COLO668 (cell line): ENCODE data around the gene FAM222A.

Source experiments
- DNase-seq: peaks from one replicate; lab custom pipeline; 2025; ENCODE audit not compliant: unreplicated experiment; lab: John Stamatoyannopoulos, UW

Gene FAM222A

GRCh38 chr12:109713187-109714070 lies at the start of gene FAM222A:
TSS of gene FAM222A (plus strand) at chr12:109713825. CDS start at chr12:109744147, 30,322 bp downstream.
- peak; percentile 99 for DNase-seq

- no peak for DNase-seq
These were observed 49.2 kb upstream of the FAM222A start for GRCh38 chr12:109664402-109664801.

GRCh38 chr12:109666068-109666467 lies 47.6 kb upstream of the FAM222A start:
- no peak for DNase-seq

DNA sequence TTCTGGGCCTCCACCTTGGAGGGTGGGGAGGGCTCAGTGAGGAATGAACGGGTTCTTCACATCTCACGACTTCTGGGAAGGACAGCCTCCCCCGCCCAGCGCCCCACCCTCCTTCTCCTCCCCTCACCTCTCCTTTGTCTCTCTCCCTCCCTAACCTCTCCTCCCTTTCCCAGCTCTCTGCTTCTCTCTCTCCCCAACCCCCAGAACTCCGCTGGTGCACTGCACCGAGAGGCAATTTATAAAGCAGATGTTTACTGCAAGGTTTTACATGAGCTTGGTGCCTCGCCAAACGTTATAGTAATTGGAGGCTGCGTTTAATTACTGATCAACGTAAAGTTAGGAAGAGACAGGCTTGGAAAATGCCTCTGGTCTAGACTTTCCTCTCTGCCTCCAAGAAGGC lies 42.9 kb upstream of the FAM222A start:
- DNase-seq = no peak

- no peak for DNase-seq
These were observed 42.1 kb upstream of the FAM222A start for GRCh38 chr12:109671502-109671901.

GRCh38 chr12:109673379-109673778 lies 40.2 kb upstream of the FAM222A start:
- no peak for DNase-seq

DNA sequence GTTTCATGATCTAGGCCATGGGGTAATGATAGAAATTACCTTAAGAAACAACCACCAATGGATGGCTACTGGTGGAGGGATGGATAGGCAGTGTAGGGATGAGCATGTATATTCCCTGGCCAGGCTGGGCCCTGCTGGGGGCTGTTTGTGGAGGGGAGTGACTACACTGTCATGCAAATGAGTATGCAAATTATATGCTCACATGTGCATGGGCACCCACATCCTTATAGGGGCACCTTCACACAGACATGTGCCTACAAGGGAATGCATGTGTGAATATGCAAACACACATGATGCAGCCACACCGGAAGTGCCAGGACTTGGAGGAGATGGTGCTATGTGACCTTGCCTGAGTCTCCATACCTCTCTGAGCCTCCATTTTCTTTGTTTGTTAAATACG lies 39.7 kb upstream of the FAM222A start:
- DNase-seq = no peak

DNA sequence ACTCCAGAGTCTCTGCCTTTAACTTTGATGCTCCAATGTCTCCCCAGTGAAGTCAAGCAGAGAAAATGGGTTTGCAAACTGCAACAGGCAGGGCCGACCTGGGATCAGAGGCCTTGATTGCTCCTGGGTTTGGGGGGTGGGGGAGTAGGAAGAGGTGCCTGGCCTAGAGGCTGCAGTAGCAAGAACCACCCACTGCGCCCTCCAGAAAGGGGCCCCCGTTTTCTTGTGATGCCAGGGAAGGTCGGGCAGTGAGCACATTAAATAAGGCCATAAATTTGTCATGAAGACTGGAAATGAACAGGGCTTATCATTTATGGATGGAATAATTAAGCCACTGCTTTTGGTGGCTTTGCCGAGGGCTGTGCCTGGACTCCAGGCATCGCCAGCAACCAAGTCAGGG lies 38.2 kb upstream of the FAM222A start:
- DNase-seq = no peak

GRCh38 chr12:109677279-109677691 lies 36.3 kb upstream of the FAM222A start:
- DNase-seq = peak; percentile 37

- no peak for DNase-seq
These were observed 34.9 kb upstream of the FAM222A start for GRCh38 chr12:109678719-109679118.

GRCh38 chr12:109679501-109680263 lies 33.9 kb upstream of the FAM222A start:
- DNase-seq = peak; percentile 96

DNA sequence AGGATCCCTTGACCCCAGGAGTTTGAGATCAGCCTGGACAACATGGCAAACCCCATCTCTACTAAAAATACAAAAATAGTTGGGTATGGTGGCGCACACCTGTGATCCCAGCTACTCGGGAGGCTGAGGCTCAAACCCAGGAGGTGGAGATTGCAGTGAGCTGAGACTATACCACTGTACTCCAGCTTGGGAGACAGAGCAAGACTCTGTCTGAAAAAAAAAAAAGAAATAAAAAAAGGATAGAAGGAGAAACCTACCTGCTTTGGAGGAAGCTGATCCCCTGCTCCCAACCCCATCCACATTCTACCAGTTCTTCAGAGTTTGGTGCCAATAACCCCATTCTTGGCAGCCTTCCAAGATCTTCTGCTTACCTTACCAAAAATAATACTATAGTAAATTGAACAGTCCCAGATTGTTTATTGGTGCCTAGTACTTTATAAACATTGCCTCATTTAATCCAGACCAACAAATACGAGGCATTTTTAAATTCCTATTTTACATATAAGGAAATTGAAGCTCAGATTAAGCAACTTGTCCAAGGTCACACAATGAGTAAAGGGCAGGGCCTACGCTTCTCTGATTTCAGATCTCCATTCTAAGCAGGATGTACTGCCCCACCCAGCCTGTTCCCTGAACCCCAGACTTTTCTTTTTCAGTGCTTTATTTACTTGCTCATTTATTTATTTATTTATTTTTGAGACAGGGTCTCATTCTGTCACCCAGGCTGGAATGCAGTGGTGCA lies 33.2 kb upstream of the FAM222A start:
- DNase-seq = peak; percentile 57

DNA sequence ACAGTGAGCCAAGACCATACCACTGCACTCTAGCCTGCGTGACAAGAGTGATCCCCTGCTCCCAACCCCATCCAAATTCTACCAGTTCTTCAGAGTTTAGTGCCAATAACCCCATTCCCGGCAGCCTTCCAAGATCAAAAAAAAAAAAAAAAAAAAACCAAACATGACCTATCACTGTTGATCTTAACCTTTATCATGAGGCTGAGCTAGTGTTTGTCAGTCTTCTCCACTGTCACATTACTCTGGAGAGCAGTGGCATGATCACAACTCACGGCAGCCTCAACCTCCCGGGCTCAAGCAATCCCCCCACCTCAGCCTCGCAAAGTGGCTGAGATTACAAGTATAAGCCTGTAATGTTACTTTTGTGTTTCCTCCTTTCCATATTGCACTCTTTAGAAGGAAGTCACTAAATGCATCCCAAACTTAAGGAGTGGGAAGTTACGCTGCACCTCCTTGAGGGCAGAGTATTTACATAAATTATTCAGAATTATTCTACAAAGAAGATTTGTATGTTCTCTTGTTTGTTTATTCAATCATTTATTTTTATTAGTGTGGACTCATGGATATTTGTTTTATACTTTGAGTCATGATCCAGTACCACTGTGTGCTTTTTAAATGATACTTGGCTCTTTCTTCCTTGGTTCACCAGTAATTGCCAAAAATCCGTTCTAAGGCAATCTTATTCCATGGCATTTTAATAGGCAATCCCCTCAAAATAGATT lies 31.5 kb upstream of the FAM222A start:
- no peak for DNase-seq

DNA sequence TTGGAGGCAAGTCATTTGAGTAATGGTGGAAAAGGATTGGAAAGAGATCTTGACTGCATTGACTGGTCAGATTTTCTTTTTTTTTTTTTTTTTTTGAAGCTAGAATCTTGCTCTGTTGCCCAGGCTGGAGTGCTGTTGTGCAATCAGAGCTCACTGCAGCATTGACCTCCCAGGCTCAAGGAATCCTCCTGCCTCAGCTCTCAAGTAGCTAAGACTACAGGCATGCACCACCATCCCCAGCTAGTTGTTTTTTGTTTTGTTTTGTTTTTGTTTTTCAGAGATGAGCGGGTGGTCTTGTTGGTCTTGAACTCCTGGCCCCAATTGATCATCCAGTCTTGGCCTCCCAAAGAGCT lies 30.9 kb upstream of the FAM222A start:
- no peak for DNase-seq

GRCh38 chr12:109683316-109683715 lies 30.3 kb upstream of the FAM222A start:
- no peak for DNase-seq

- no peak for DNase-seq
These were observed 27.8 kb upstream of the FAM222A start for GRCh38 chr12:109685574-109686447.

DNA sequence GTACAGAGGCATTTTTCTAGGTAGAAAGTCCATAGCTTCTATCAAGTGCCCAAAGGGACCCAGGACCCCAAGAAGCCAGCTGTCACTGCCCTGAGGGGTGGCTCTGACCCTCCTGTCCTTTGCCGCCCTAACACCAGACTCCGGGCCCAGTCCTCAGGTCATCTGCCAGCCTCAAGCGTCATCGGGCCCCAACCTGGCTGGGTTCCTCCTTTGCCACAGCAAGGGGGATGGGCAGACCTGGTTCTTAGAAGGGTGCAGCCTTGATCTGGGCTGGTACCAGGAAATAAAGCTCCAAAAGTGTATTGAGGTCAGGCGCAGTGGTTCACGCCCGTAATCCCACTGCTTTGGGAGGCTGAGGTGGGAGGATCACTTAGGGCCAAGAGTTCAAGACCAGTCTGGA lies 27.1 kb upstream of the FAM222A start:
- DNase-seq = no peak

DNA sequence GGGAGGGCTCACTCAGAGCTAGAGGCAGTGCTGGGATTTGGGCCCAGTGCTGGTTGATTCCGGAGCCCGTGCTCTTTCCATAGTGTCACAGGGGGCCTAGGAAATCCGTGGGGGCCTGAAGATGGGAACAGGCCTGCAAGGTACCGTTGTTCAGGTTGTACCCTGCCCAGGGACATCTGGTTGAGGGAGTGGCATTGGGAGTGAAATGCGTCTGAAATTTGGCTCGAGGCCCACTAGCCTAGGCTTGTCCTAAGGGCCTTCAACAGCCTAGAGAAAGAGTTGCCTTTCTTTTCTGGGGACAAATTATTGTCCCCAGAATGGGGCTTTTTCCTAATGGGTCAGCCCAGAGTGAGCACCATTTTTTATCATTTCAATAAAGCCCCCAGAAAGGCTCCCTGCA lies 26.4 kb upstream of the FAM222A start:
- DNase-seq = no peak

DNA sequence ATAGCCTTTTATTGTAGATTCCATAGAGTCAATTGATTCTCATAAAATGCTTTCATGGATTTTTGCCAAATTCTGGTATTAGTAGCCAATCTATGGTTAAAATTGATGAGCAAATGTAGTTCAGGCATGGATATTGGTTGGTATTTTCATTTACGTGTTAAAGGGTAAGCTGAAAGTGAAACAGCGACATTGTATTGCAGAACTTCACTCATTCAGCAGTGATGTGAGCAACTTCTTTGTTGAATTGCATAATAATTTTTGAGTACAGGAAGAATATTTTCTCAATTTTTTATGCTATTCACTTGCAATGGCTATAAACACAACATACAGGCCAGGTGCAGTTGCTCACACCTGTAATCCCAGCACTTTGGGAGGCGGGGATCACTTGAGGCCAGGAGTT lies 24.2 kb upstream of the FAM222A start:
- no peak for DNase-seq

DNA sequence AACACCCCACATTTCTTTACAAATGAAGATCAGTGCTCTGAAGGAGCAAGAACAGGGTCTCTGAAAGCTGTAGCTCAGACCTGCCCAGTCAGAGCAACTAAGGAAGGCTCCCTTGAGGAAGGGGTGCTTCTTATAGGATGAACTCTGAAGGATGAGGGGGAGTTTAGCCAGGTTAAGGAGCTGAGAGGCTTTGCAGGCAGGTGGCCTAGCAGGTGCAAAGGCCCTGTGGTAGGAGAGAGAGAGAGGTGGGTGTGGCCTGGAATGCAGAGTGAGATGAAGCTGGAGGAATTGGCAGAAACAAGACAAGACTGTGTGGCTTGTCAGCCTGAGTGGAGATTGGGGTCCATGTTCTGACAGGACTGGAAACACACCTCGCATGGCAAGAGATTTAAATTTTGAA lies 20.5 kb upstream of the FAM222A start:
- no peak for DNase-seq
